Effector memory CD4-positive, alpha-beta T cell (primary cell): Measurements from ENCODE around the gene SGPP1.
A peak's percentile ranks its signal among the peaks of the same experiment; 100 is the strongest.
"Not testable (repeated sequence)": the region's sequence is repeated elsewhere in the genome, so short reads cannot be mapped to it uniquely, and the experiment has no call there.

ENCODE experiments used
- DNase-seq, 3 donors: peaks; one replicate each; pipeline ENCODE4 v3.0.0-alpha.2; 2020
- H3K27ac ChIP-seq: 2 replicates; pipeline ENCODE4 v1.7.0; 2013; ENCODE audit warnings: mild to moderate bottlenecking, low read length, moderate library complexity; ENCODE audit not compliant: insufficient read depth, poor library complexity, severe bottlenecking
- H3K27me3 ChIP-seq: replicated peaks from 2 replicates; pipeline ENCODE4 v1.7.0; 2013; ENCODE audit warnings: mild to moderate bottlenecking, low read length; ENCODE audit not compliant: insufficient read depth, control insufficient read depth, poor library complexity, severe bottlenecking
- H3K36me3 ChIP-seq: 2 replicates; pipeline ENCODE4 v1.7.0; 2013; ENCODE audit warnings: mild to moderate bottlenecking, low read length, moderate library complexity; ENCODE audit not compliant: control insufficient read depth, insufficient read depth
- H3K4me1 ChIP-seq: 2 replicates; pipeline ENCODE4 v1.7.0; 2013; ENCODE audit warnings: low read length, mild to moderate bottlenecking; ENCODE audit not compliant: control insufficient read depth, insufficient read depth, poor library complexity, severe bottlenecking
- H3K4me3 ChIP-seq: 2 replicates; pipeline ENCODE4 v1.7.0; 2013; ENCODE audit warnings: low read length, low read depth, mild to moderate bottlenecking; ENCODE audit not compliant: insufficient read depth, poor library complexity, severe bottlenecking
- H3K9me3 ChIP-seq: 2 replicates; pipeline ENCODE4 v1.7.0; 2013; ENCODE audit warnings: mild to moderate bottlenecking, low read length, moderate library complexity; ENCODE audit not compliant: control insufficient read depth

SGPP1 gene

GRCh38 chr14:63759456-63759855 lies 31.6 kb upstream of the SGPP1 start:
- no peaks in the 10 kb centered on the region for H3K27me3 ChIP-seq
- peak in 1 of 3 donors; percentile 2 for DNase-seq
- H3K9me3 ChIP-seq: no peaks in the 10 kb centered on the region
- peak overlapping the region; percentile 23 for H3K27ac ChIP-seq
- no peaks in the 10 kb centered on the region for H3K36me3 ChIP-seq
- H3K4me3 ChIP-seq: peak overlapping the region; percentile 18
- H3K4me1 ChIP-seq: no peaks in the 10 kb centered on the region

DNA sequence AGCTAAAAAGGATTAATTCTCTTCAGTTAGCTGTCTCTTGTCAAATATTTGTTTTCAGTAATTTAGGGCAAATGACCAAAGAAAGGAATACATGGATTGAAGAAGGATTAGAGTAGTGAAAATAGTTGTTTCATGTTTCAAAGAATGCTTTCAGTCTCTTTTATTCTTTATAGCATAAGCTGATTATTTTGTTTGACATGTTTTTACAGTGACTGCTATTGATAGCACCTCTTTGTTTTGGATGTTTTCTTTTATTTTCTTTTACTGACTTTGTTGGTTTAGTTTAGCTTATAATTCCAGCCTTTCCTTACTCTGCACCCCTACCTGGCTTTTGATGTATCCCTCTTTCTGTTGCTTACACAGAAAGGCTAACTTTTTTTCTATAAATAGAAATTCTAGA lies 29.3 kb upstream of the SGPP1 start:
- H3K4me3 ChIP-seq: no peak overlapping the region
- H3K9me3 ChIP-seq: no peaks in the 10 kb centered on the region
- no peak overlapping the region for H3K27ac ChIP-seq
- no peaks in the 10 kb centered on the region for H3K4me1 ChIP-seq
- H3K27me3 ChIP-seq: no peaks in the 10 kb centered on the region
- DNase-seq: no peak
- H3K36me3 ChIP-seq: no peaks in the 10 kb centered on the region

- Histone ChIP-seq H3K27me3 (no peaks in the 10 kb centered on the region), H3K36me3 (no peaks in the 10 kb centered on the region), H3K4me3 (no peak overlapping the region), H3K9me3 (no peaks in the 10 kb centered on the region), H3K4me1 (no peaks in the 10 kb centered on the region), H3K27ac (no peak overlapping the region)
- no peak for DNase-seq
Observed at GRCh38 chr14:63752449-63753169, 24.7 kb upstream of the SGPP1 start.

DNA sequence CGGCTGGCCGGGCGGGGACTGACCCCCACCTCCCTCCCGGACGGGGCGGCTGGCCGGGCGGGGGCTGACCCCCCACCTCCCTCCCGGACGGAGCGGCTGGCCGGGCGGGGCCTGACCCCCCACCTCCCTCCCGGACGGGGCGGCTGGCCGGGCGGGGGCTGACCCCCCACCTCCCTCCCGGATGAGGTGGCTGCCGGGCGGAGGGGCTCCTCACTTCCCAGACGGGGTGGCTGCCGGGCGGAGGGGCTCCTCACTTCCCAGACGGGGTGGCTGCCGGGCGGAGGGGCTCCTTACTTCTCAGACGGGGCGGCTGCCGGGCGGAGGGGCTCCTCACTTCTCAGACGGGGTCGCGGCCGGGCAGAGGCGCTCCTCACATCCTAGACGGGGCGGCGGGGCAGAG lies 23.2 kb upstream of the SGPP1 start:
- not testable (repeated sequence) for H3K4me3 ChIP-seq, H3K9me3 ChIP-seq

DNA sequence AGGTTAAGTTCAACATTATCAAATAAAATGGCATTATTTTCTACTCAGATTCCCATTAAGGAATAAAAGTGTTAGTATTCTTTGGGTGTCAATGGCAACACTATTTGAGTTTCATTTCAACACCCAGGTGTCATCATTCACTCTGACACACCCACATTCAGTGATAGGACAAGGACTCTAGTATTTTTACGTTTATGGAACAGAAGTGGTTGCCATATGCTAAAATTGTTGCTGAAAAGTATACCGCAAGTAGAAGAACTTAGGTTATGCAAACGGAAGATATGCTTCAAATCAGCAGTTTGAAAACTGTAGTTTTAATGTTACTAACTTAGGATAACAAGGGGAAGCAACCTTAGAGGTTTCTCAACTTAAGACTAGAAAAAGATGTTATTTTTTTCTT lies 20.0 kb upstream of the SGPP1 start:
- H3K27me3 ChIP-seq: no peaks in the 10 kb centered on the region
- DNase-seq: no peak
- H3K9me3 ChIP-seq: no peaks in the 10 kb centered on the region
- no peaks in the 10 kb centered on the region for H3K36me3 ChIP-seq
- no peak overlapping the region for H3K27ac ChIP-seq
- no peak overlapping the region for H3K4me3 ChIP-seq
- H3K4me1 ChIP-seq: peaks cover 4% of the 10 kb centered on the region

More for the DNA sequence above, 23.2 kb upstream of the SGPP1 start:
- not testable (repeated sequence) for DNase-seq, H3K27me3 ChIP-seq, H3K4me1 ChIP-seq, H3K36me3 ChIP-seq, H3K27ac ChIP-seq

DNA sequence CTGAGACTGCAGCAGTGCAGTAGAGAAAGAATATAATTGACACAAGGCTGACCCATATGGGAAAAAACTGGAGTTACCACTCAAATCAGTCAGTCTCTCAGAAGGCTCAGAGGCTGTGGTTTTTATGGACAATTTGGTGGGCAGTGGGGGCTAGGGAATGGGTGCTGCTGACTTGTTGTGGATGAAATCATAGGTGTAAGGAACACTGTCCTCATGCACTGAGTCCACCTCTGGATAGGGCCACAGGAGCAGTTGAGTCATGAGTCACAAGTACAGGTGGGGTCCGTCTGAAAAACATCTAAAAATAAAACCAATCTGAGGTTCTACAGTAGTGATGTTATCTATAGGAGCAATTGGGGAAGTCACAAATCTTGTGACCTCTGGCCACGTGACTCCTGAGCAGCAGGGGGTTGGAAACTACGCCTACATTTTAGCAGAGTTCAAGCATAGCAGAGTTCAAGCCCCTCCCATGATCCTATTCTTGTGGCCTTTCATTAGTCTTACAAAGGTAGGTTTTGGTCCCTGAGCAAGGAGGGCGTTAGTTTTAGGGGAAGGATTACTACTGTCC lies 18.1 kb upstream of the SGPP1 start:
- Histone ChIP-seq H3K9me3 (no peaks in the 10 kb centered on the region), H3K36me3 (no peaks in the 10 kb centered on the region), H3K4me3 (no peak overlapping the region), H3K27ac (no peak overlapping the region), H3K4me1 (peaks cover 4% of the 10 kb centered on the region), H3K27me3 (no peaks in the 10 kb centered on the region)
- peak in 1 of 3 donors; percentile 8 for DNase-seq

DNA sequence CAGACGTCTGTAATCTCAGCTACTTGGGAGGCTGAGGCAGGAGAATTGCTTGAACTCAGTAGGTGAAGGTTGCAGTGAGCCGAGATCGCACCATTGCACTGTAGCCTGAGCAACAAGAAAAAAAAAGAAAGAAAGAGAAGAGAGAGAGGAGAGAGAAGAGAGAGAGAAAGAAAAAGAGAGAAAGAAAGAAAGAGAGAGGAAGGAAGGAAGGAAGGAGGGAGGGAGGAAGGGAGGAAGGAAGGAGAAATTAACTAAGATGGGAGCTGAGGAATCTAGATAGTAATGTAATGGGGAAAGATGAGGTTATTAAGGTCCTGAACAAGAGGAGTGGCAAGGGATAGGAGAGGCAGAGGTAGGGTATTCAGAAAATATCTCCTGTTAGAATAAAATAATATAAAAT lies 17.4 kb upstream of the SGPP1 start:
- Histone ChIP-seq H3K4me3 (no peak overlapping the region), H3K27me3 (no peaks in the 10 kb centered on the region), H3K9me3 (no peaks in the 10 kb centered on the region), H3K27ac (no peak overlapping the region), H3K4me1 (peaks cover 4% of the 10 kb centered on the region), H3K36me3 (no peaks in the 10 kb centered on the region)
- DNase-seq: no peak

- no peaks in the 10 kb centered on the region for H3K4me1 ChIP-seq
Observed at GRCh38 chr14:63737582-63738006, 9.7 kb upstream of the SGPP1 start.

DNA sequence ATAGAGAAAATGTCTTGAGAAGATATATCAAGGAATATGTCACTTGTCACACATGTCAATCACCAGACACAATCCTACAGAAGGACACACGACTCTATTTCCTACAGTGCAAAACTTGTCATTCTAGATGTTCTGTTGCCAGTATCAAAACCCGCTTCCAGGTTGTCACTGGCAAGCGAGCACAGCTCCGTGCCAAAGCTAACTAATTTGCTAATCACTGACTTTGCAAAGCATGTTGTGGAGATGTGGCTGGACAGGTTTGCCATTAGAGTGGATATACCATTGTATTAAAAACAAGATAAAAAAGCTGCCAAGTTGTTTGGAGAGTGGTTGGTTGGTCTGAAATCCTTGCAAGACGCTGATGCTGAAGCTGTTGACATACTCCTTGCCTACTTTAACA lies 7.9 kb upstream of the SGPP1 start:
- no peaks in the 10 kb centered on the region for H3K27me3 ChIP-seq
- H3K4me1 ChIP-seq: no peaks in the 10 kb centered on the region
- no peaks in the 10 kb centered on the region for H3K9me3 ChIP-seq
- no peaks in the 10 kb centered on the region for H3K36me3 ChIP-seq
- H3K27ac ChIP-seq: no peak overlapping the region
- H3K4me3 ChIP-seq: no peak overlapping the region
- DNase-seq: no peak

More at GRCh38 chr14:63737582-63738006, 9.7 kb upstream of the SGPP1 start:
- Histone ChIP-seq H3K4me3 (peak overlapping the region; percentile 29), H3K27me3 (no peaks in the 10 kb centered on the region), H3K36me3 (no peaks in the 10 kb centered on the region), H3K27ac (no peak overlapping the region), H3K9me3 (no peaks in the 10 kb centered on the region)
- DNase-seq: no peak

- Histone ChIP-seq H3K4me1 (peaks cover 4% of the 10 kb centered on the region), H3K27me3 (no peaks in the 10 kb centered on the region), H3K27ac (no peak overlapping the region), H3K36me3 (no peaks in the 10 kb centered on the region), H3K4me3 (no peak overlapping the region), H3K9me3 (no peaks in the 10 kb centered on the region)
- no peak for DNase-seq
Observed at GRCh38 chr14:63730659-63731058, 2.8 kb upstream of the SGPP1 start.
